ENCODE results near the gene PTBP3.

DNA sequence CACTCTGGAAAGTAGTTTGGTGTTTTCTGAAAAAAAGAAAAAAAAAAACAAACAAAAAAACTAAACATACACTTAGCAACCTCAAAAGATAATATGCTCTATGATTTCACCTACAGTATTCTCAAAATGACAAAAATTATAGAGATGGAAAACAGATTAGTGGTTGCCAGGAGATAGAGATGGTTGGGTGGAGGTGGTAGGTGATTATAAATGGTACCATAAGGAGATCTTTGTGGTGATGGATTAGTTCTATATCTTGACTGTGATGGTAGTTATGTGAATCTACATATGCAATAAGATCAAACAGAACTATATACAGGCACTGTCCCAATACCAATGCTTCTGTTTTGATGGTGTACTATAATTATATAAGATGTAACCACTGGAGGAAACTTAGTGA, 32.0 kb downstream of the PTBP3 start:
- TF ChIP-seq EZH2 (IDR thresholded peaks at IDR 0.05) (no peak), POLR2AphosphoS5 (IDR thresholded peaks at IDR 0.05; ENCODE audit: borderline replicate concordance, low read depth, low read length) (no peak)
